ENCODE measurements around the gene SLC30A4.

The SLC30A4 gene

GRCh38 chr15:45499426-45499825, 23.1 kb downstream of the SLC30A4 start:
- DNase-seq = no peak

DNA sequence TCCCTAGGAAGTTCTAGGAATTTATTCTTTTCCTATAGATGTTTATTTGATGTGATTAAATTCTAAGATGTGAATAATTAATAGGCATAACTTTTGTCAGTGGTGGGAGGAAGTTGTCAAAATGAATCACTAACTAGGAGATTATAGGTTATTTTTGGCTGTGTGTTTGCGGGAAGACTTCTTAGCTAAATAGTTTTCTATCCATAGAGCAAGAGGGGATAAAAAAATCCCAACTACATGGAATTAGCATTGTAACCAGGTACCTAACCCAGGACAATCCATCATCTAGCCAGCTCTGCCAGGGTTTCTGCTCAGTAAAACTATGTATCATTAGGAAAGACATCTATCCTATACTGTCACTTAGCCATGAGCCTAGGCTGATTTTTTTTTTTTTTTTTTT, 23.9 kb downstream of the SLC30A4 start:
- no peak for DNase-seq

GRCh38 chr15:45497261-45497660, 25.3 kb downstream of the SLC30A4 start:
- no peak for DNase-seq

DNA sequence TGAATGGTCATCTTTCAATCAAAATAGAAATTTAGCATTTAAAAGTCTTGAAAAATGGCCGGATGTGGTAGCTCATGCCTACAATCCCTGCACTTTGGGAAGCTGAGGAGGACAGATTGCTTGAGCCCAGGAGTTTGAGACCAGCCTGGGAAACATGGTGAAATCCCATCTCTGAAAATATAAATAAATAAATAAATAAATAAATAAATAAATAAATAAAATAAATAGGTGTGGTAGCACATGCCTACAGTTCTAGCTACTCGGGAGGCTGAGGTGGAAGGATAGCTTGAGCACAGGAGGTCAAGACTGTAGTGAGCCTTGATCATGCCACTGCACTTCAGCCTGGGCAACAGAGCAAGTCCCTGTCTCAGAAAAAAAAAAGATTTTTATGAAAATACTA, 25.9 kb downstream of the SLC30A4 start:
- DNase-seq = no peak

GRCh38 chr15:45495588-45495987, 27.0 kb downstream of the SLC30A4 start:
- no peak for DNase-seq

- no peak for DNase-seq
Observed at GRCh38 chr15:45489690-45490238, 32.8 kb downstream of the SLC30A4 start.

DNA sequence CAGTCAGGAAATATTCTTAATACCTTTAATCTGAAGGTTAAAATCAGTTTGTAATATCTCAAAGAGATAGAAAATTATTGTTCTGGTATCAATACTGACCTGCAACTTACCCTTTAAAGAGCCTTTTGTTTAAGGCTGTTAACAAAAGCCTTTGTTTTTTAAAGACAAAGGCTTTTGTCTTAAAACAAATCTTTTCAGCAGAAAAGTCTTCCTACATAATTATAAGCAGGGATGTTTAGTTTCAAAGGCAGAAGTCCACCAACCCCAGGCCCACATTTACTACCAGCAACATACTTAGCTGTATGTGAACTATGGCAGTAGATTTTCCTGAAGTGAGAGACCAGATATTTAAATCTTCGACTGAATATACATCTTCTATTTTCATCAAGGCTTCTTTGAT, 36.2 kb downstream of the SLC30A4 start:
- no peak for DNase-seq

DNA sequence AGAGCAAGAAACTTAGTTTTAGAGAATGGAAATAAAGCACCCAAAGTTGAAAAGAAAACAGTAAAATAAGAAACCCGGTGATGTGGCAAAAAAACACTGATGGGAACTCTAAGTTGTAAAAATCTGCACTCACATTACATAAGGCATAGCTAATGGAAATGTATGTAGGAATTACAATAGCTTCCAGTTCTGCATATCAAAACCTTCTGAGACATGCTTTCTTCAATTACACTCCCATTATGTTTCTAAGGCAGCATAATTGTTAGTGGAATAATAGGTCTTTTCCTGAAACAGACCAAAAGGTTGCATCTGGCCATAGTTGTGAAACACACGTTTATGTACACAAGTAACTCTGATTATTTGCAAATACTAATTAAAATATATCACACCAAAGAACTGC, 41.4 kb downstream of the SLC30A4 start:
- no peak for DNase-seq

DNA sequence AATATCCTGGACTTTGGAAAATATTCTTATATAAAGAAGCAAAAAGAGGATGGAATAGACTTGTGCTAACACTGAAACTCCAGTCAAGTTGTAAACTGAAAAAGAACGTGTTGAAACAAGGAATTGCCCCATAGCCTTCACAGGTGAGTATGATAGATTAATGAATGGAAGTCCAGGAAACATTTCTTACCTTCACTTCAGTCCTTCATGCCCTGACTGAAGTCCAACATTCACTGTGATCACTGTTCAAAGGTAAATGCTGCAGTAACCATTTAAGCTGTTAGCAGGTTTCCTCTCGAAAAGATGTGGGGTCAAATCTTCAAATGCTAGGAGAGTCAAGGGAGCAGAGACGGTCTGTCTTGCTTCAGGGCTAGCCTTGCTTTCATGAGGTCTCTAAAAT, 46.1 kb downstream of the SLC30A4 start:
- DNase-seq = no peak

DNA sequence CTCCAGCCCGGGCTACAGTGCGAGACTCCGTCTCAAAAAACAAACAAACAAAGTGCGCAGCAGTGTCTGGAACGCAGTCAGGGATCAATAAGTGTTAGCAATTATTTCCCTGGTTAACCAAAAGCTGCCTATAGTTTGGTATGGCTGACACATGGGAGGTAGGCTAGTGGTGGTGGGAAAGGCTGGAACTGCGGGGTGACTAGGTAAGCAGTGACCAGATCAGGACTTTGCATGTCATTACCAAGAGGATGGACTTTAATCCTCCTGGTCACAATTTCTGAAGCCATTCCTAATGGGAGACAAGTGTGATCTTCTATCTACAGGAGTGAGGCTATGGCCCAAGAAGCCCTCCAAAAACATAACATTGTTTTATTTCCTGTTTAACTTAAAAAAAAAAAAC, 47.8 kb downstream of the SLC30A4 start:
- DNase-seq = no peak

DNA sequence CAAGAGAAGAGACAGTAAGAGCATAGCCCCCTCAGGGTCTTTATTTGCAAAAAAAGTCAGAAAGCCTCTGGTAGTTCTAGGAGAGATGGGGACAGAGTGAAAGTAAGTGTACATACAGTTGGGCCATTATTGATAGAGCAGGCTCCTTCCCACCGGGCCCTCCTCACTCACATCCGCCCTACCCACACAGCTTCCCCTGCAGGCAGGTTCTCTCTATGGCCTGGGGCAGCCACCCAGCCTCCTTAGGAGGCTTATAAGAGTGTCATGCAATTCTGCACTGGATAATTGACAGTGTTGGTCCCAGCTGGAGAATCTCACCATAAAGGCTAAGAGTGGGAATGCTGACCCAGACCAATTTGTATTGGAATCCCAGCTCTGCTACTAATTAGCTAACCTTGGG, 49.5 kb downstream of the SLC30A4 start:
- no peak for DNase-seq

GRCh38 chr15:45471151-45471550, 51.4 kb downstream of the SLC30A4 start:
- DNase-seq = no peak

- no peak for DNase-seq
Observed at GRCh38 chr15:45469441-45469840, 53.1 kb downstream of the SLC30A4 start.

- DNase-seq = no peak
Observed at GRCh38 chr15:45469027-45469426, 53.5 kb downstream of the SLC30A4 start.

GRCh38 chr15:45468294-45468693, 54.3 kb downstream of the SLC30A4 start:
- no peak for DNase-seq

GRCh38 chr15:45458746-45459403, 63.7 kb downstream of the SLC30A4 start:
- peak; percentile 56 for DNase-seq

- DNase-seq = peak; percentile 83
Observed at GRCh38 chr15:45457641-45458539, 64.7 kb downstream of the SLC30A4 start.

GRCh38 chr15:45457220-45457619, 65.3 kb downstream of the SLC30A4 start:
- no peak for DNase-seq

GRCh38 chr15:45456212-45457106, 66.1 kb downstream of the SLC30A4 start:
- DNase-seq = no peak

GRCh38 chr15:45454814-45455213, 67.7 kb downstream of the SLC30A4 start:
- no peak for DNase-seq

- DNase-seq = no peak
Observed at GRCh38 chr15:45451265-45451664, 71.3 kb downstream of the SLC30A4 start.

- no peak for DNase-seq
Observed at GRCh38 chr15:45449916-45450867, 72.4 kb downstream of the SLC30A4 start.

Measured in NCI-H774 (cell line).